CD4-positive, alpha-beta T cell (primary cell): Measurements from ENCODE around the gene BTBD9. TPM values are rescaled to one million over a fixed set of nuclear protein-coding genes. Genes with fewer than 3 reads are reported as not detected.
"Not testable (repeated sequence)": the region's sequence is repeated elsewhere in the genome, so short reads cannot be mapped to it uniquely, and the experiment has no call there.

Source experiments
- ATAC-seq: fragments of 200-7000 bp; cut with Tn5 transposase; one replicate; pipeline ENCODE4 v1.10.0; 2022; ENCODE audit warnings: mild to moderate bottlenecking; ENCODE audit not compliant: poor library complexity
- CTCF ChIA-PET: fragments of 350-600 bp; sonication (Branson Sonifier 250); formaldehyde crosslinking; loops from one replicate; lab custom pipeline; 2021; ENCODE audit warnings: antibody characterized with exemption, inconsistent platforms; lab: Charles Lee
- POLR2A ChIA-PET: fragments of 350-600 bp; sonication (Branson Sonifier 250); formaldehyde crosslinking; loops from one replicate; lab custom pipeline; 2021; ENCODE audit warnings: antibody characterized with exemption, inconsistent platforms; lab: Charles Lee
- DNase-seq, 14 experiments: peaks; one replicate each; pipeline ENCODE4 v3.0.0-alpha.2; 2013 to 2020; ENCODE audit warnings: mixed read lengths in 2 of 14
- H3K27ac ChIP-seq, 2 donors: one replicate each; pipeline versions ENCODE4 v1.5.1 to v1.7.0; 2013; ENCODE audit warnings: low read length in 2 of 2, low read depth in 1 of 2, mild to moderate bottlenecking in 1 of 2
- H3K27me3 ChIP-seq, 2 experiments: 1 replicate in 1 of 2; 2 replicates in 1 of 2; pipeline versions ENCODE4 v1.6.1 to v1.7.0; 2013; ENCODE audit warnings: low read length in 2 of 2, control low read depth in 1 of 2, mild to moderate bottlenecking in 1 of 2, moderate library complexity in 1 of 2; ENCODE audit not compliant: insufficient read depth in 2 of 2, control insufficient read depth in 1 of 2
- H3K36me3 ChIP-seq: one replicate; pipeline ENCODE4 v1.6.1; 2013; ENCODE audit warnings: low read length, control low read depth; ENCODE audit not compliant: insufficient read depth
- H3K4me1 ChIP-seq: one replicate; pipeline ENCODE4 v1.6.1; 2013; ENCODE audit warnings: low read length, control low read depth; ENCODE audit not compliant: insufficient read depth
- H3K4me3 ChIP-seq: one replicate; pipeline ENCODE4 v1.5.1; 2013; ENCODE audit warnings: mild to moderate bottlenecking, low read length, moderate library complexity
- H3K9me3 ChIP-seq, 2 experiments: 1 replicate in 1 of 2; 2 replicates in 1 of 2; pipeline versions ENCODE4 v1.6.1 to v1.7.0; 2013; ENCODE audit warnings: low read length in 2 of 2, mild to moderate bottlenecking in 2 of 2, control low read depth in 1 of 2, moderate library complexity in 1 of 2; ENCODE audit not compliant: control insufficient read depth in 1 of 2, insufficient read depth in 1 of 2
- H3K27ac Mint-ChIP-seq: one replicate; pipeline ENCODE4 v1.8.0; 2020; ENCODE audit warnings: mixed read lengths
- H3K27me3 Mint-ChIP-seq: one replicate; pipeline ENCODE4 v1.8.0; 2021; ENCODE audit warnings: mixed read lengths
- H3K36me3 Mint-ChIP-seq: one replicate; pipeline ENCODE4 v1.8.0; 2021; ENCODE audit warnings: low read depth, mixed read lengths
- H3K4me1 Mint-ChIP-seq: one replicate; pipeline ENCODE4 v1.8.0; 2021; ENCODE audit warnings: low read depth, mixed read lengths
- H3K4me3 Mint-ChIP-seq: one replicate; pipeline ENCODE4 v1.8.0; 2020; ENCODE audit warnings: mild to moderate bottlenecking, mixed read lengths
- H3K9me3 Mint-ChIP-seq: one replicate; pipeline ENCODE4 v1.8.0; 2020; ENCODE audit warnings: mixed read lengths
- CTCF ChIP-seq: fragments of 200-600 bp; IDR thresholded peaks from one replicate; pipeline ENCODE4 v1.8.0; 2022; ENCODE audit warnings: antibody characterized with exemption, mild to moderate bottlenecking
- intact Hi-C, 2 experiments: fragments of 100-400 bp; cut with DNase I in 1 of 2; cut with micrococcal nuclease in 1 of 2; formaldehyde crosslinking; loops; one replicate each; pipeline versions ENCODE4 v1.15.1 to v1.9.0; 2023 to 2025; cut with DNase I, micrococcal nuclease
- total RNA-seq, 174 experiments: library from RNA in 2 of 174; stranded (reverse) in 2 of 174; gene quantifications; one replicate each; pipeline ENCODE4 v1.2.3 and lab custom pipeline; 2021 to 2026

Gene BTBD9
- total RNA-seq, 2 experiments from 2014 or later: 58.7 to 59.3 TPM

- DNase-seq: no peak
- no peaks in the 10 kb centered on the region for H3K9me3 Mint-ChIP-seq
- intact Hi-C loops: no loop called here
Measured at GRCh38 chr6:38349221-38349620, 290.5 kb downstream of the BTBD9 start.

GRCh38 chr6:38348371-38348770 is 291.4 kb downstream of the BTBD9 start:
- no peaks in the 10 kb centered on the region for H3K27me3 ChIP-seq
- POLR2A ChIA-PET: interaction anchor here (0.6 kb wide), 1 partner anchor 1222 kb away, joined by 5 read pairs; no protein-coding TSS in a partner anchor
- no peaks in the 10 kb centered on the region for H3K4me1 ChIP-seq
- intact Hi-C loops: no loop called here
- no peaks in the 10 kb centered on the region for H3K27me3 Mint-ChIP-seq
- H3K36me3 Mint-ChIP-seq: peaks cover 28% of the 10 kb centered on the region
- H3K36me3 ChIP-seq: no peaks in the 10 kb centered on the region
- CTCF ChIA-PET: interaction anchor here (0.6 kb wide), 1 partner anchor 643 kb away, joined by 3 read pairs; no protein-coding TSS in a partner anchor
- H3K4me1 Mint-ChIP-seq: no peaks in the 10 kb centered on the region
- no peak overlapping the region for H3K27ac ChIP-seq
- H3K9me3 ChIP-seq: no peaks in the 10 kb centered on the region
- ATAC-seq (no peak), DNase-seq (no peak)
- no peak overlapping the region for H3K4me3 ChIP-seq
- H3K9me3 Mint-ChIP-seq: no peaks in the 10 kb centered on the region
- no peak overlapping the region for H3K27ac Mint-ChIP-seq
- H3K4me3 Mint-ChIP-seq: no peak overlapping the region
- no peak for TF ChIP-seq CTCF

More at GRCh38 chr6:38349221-38349620, 290.5 kb downstream of the BTBD9 start:
- POLR2A ChIA-PET: no interaction called here
- H3K4me1 Mint-ChIP-seq: no peaks in the 10 kb centered on the region
- peaks cover 22% of the 10 kb centered on the region for H3K36me3 Mint-ChIP-seq
- no peak for TF ChIP-seq CTCF
- no peak for ATAC-seq
- Histone ChIP-seq H3K4me3 (no peak overlapping the region), H3K4me1 (no peaks in the 10 kb centered on the region), H3K27me3 (no peaks in the 10 kb centered on the region), H3K36me3 (no peaks in the 10 kb centered on the region), H3K9me3 (no peaks in the 10 kb centered on the region), H3K27ac (no peak overlapping the region)
- no peak overlapping the region for H3K27ac Mint-ChIP-seq
- CTCF ChIA-PET: no interaction called here
- no peaks in the 10 kb centered on the region for H3K27me3 Mint-ChIP-seq
- no peak overlapping the region for H3K4me3 Mint-ChIP-seq

GRCh38 chr6:38347829-38348228 is 291.9 kb downstream of the BTBD9 start:
- H3K27ac Mint-ChIP-seq, intact Hi-C loops, ATAC-seq, H3K36me3 ChIP-seq, H3K9me3 Mint-ChIP-seq, H3K4me1 Mint-ChIP-seq, CTCF ChIA-PET, DNase-seq, POLR2A ChIA-PET, H3K27ac ChIP-seq, H3K4me1 ChIP-seq, H3K27me3 ChIP-seq, H3K27me3 Mint-ChIP-seq, H3K4me3 ChIP-seq, H3K4me3 Mint-ChIP-seq, H3K9me3 ChIP-seq: not testable (repeated sequence)
- H3K36me3 Mint-ChIP-seq: peaks cover 33% of the 10 kb centered on the region
